GM21526 (cell line): ENCODE data around the gene KSR1.

Experiments
- ATAC-seq: cut with Tn5 transposase; IDR thresholded peaks from one replicate; pipeline ENCODE4 v1.9.1; 2021; ENCODE audit warnings: moderate library complexity; ENCODE audit not compliant: unreplicated experiment, low FRiP score

KSR1 gene

GRCh38 chr17:27601975-27602302 is 145.7 kb downstream of the KSR1 start:
- ATAC-seq: no peak

DNA sequence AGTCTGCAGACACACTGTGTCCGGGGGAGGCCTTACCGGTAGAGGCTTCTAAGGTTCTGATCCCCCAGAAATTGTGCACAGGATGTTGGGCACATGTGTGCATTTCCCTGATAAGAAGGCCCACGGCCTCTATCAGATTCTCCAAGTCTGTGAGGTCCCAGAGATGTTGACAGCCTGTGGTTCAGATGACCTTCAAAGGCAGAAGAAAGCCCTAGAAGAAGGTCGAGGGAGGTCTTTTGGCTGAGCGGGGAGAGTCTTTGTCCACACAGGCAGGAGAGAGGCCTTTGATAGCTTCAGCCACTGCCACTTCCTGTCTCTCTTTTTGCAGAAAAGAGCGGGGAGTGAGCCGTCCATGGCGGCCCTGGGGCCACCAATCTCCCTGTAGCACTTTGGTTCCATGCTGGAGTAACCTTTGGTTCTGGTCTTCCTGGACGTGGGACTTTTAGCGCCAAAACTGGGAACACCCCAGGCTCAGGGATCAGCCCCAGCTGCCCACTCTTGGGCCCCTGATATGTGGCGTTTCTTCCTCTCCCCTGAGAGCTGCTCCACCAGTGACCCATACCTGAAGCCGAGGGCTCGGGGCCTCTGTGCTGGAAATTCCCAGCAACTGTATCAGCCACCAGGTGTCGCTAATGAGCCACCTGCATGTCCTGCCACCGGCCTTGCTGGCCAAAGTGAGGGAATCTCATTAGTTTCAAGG is 146.6 kb downstream of the KSR1 start:
- ATAC-seq: no peak

GRCh38 chr17:27603421-27603770 is 147.1 kb downstream of the KSR1 start:
- no peak for ATAC-seq

DNA sequence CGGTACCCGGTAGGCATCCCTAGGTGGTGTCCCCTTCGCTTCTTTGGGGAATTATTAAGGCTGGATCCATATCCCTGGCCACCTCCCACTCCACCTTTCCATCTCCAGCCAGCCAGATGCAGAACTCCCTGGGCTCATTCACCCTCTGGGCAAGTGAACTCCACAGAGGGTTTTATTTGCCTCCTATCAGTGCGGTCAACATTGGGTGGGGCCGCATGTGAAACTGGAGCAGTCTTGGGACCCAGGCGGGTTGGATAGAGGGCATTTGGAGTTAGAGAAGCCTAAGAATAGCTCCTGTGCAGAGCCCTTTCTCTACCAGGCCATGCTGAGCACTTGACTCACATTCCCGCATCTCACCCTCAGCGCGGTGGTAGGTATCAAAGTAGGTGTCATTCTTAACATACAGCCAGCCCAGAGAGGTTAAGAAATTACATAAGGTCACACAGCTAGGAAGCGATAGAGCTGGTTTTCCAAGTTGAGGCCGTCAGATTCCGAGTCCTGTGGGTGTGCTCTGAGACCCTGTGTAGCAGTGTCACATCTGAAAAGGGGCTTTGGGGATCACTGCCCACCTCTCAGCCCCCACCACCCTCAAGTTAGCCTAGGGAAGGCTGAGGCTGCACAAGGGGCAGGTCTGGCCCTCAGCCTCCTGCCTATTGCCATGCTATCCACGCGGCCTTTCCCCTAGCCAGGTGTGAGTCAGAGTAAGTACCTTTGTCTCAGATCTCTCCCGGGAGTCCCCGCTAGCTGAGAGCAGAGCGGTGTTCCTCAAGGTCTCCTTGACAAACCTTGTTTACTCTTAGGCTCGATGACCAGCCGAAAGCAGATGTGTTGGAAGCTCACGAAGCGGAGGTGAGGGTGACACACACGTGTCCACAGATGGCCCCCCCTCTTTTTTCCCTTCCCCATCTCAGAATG is 147.9 kb downstream of the KSR1 start:
- ATAC-seq: no peak

DNA sequence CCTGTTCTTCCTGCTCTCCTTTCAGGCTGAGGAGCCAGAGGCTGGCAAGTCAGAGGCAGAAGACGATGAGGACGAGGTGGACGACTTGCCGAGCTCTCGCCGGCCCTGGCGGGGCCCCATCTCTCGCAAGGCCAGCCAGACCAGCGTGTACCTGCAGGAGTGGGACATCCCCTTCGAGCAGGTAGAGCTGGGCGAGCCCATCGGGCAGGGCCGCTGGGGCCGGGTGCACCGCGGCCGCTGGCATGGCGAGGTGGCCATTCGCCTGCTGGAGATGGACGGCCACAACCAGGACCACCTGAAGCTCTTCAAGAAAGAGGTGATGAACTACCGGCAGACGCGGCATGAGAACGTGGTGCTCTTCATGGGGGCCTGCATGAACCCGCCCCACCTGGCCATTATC is 149.2 kb downstream of the KSR1 start:
- no peak for ATAC-seq

DNA sequence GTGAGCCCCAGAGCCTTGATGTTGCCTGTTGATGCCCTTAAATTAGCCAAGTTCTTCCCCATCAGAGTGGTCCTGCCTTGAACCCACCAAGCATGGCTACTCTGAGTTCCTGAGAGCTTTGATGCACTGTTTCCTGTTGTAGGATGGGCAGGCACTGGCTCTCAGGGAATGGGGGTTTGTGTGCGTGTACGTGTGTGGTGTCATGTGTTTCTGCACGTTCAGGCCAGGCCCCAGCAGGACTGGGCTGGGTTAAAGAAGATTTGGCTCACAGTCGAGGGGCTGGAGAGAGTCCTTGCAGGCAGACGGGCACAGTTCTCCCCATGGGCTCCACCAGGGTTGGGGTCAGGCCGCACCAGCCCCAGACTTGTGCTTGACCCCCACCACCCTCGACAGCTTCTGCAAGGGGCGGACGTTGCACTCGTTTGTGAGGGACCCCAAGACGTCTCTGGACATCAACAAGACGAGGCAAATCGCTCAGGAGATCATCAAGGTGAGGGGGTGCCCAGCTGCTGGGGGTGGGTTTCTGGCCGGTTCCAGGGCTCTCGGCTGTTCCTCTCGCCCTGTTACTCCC is 151.4 kb downstream of the KSR1 start:
- no peak for ATAC-seq

GRCh38 chr17:27608328-27609230 is 152.3 kb downstream of the KSR1 start:
- no peak for ATAC-seq

DNA sequence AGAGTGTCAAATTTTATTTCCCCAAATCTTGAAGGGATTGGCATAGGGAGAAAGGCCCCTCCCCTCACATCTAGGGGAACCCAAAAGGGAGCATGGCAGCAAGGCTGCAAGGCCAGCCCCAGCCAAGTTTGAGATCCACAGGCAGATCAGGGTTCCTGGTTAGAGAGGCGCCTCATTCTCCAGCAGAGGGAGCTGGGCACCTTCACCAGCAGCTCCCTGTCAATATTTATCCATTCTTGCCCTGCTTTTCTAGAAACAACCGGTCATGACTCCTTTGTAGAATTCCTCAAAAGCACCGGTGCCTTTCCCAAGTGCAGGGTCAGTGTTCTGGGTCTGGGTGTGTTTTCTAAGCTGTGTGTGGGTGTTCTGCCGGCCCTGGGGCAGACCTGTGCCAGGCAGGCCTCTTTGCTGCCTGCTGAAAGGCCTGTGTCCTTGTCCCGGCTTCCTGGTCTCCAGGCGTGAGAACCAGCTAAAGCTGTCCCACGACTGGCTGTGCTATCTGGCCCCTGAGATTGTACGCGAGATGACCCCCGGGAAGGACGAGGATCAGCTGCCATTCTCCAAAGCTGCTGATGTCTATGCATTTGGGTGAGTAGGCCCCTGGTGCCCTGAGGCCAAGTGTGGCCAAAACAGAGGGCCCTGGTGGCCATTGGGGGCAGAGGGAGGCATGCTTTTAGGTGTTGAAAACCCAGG is 153.5 kb downstream of the KSR1 start:
- ATAC-seq: no peak

DNA sequence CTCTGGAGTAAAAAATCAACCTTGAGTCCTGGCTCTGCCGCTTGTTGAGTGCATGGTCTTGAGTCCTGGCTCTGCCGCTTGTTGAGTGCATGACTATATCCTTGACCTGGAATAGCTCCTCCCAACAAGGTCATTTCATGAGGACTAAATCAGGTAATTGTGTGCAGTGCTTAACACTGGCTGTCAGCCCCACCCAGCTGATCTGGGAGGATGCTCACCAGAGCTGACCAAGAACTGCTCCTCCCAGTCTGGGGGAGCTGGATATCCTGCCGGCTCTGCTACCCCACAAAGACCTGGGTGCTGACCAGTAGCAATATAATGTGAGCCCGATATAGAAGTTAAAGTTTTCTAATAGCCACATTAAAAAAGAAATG is 154.0 kb downstream of the KSR1 start:
- no peak for ATAC-seq

DNA sequence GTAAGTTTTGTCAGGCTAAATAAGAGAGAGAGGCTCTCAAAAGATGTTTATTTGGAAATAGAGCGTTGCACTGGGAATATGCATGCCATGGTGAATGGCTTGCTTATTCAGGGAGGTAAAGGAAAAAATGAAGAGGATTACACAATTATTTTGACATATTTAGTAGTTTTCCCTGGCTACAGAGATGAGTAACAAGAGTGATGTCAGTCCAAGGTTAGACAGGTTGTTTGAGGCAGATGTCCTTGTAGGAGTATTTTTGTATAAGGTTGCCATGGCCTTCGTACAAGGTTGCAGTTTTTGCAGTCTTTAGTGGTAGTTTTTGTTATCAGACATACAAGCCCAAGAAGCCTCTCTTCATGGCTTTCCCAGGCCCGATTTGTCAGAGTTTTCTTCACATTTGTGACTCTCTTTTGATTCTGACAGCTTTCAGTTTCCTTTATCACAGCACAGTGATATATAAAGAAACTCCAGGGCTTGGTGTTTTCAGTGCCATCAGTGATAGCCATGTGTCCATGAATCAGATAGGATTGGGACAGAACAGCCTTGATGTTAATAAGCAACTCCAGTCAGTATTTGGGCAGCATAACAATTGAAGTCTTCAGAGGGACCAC is 156.0 kb downstream of the KSR1 start:
- no peak for ATAC-seq

DNA sequence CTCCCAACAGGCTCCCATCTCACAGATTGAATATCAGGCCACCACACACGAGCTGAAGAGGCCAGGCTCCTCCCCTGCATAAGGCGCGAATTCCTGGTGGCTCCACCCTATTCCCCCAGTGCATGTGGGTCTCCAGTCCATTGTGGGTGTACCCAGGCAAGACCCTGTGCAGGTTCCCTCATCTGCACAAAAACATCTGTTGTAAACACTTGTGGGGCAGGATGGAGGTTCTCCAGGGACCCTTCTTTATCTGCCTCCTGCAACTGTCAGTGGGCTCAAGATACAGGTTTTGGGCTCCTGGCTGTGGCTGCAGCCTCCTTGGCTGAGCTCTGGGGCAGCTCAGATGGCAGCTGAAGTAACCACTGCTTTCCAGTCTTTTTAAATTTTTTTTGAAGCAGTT is 157.2 kb downstream of the KSR1 start:
- no peak for ATAC-seq

DNA sequence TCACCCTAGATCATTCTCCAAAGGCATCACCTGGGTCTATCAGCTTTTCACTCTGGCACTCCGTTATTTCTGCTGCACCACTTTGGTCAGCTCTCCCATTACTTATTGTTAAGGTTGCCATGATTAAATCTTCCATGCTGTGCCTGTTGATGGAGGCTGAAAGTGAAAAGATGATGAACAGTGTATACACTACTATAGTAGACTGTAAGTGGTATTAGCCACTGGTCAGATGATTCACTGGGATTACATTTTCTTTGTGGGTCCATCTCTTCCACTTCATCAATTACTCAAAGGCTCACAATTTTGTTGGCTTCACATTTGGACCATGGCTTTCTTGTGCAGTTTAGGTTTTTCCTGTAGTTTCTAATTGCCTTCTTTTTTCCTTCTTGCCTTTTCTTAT is 158.9 kb downstream of the KSR1 start:
- no peak for ATAC-seq

GRCh38 chr17:27616414-27616813 is 160.2 kb downstream of the KSR1 start:
- ATAC-seq: no peak

DNA sequence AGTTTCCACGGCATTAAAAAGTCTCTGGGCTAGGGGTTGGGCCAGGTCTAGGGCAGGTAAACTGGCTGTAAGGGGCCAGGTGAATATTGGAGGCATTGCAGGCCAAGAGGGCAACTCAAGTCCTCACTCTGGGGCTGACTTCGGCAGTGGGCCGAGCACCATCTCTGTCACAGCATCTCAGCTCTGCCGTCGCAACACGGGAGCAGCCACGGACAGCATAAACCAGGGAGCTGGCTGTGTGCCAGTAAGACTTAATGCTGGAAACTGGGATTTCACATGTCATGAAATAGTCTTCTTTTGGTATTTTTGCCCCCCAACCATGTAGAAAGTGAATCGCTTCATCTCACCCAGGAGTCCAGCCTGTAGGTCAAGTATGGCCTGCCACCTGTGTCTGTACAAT is 162.2 kb downstream of the KSR1 start:
- no peak for ATAC-seq

DNA sequence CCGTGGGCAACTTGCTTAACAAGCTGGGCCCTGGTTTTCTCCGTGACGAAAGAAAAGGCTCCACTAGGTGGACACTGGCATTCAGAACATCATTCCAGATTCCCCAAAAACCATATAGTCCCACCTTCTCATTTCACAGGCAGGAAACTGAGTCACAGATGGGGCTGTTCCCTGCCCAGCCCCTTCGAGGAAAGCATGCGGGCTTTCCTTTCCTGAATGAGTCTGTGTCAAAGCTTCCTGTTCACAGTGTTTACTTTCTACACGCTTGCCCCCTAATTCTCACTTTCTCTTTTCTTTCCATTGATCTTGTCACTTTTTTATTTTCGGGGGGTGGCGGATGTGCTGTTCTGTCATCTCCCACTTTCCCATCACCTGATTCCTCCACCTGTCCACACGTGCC is 164.5 kb downstream of the KSR1 start:
- ATAC-seq: no peak

- no peak for ATAC-seq
Measured at GRCh38 chr17:27621536-27621935, 165.3 kb downstream of the KSR1 start.

GRCh38 chr17:27621942-27622559 is 165.8 kb downstream of the KSR1 start:
- ATAC-seq: no peak

- no peak for ATAC-seq
Measured at GRCh38 chr17:27622986-27623385, 166.7 kb downstream of the KSR1 start.

- no peak for ATAC-seq
Measured at GRCh38 chr17:27623614-27624013, 167.4 kb downstream of the KSR1 start.
